SU-DHL-6 (cell line): Measurements from ENCODE around the gene ENDOD1.

ENCODE experiments used
- EZH2phosphoT487 ChIP-seq: fragments of 200-600 bp; sonication (generic), shearing (Covaris generic); conservative IDR thresholded peaks from 2 replicates; pipeline ENCODE4 v1.6.1; 2018; ENCODE audit warnings: mild to moderate bottlenecking, antibody characterized with exemption, low read length, moderate library complexity, mixed read lengths
- TF ChIP-seq, protein P1 (sequence below): fragments of 200-600 bp; sonication (generic); IDR thresholded peaks from one replicate; pipeline ENCODE4 v1.5.1; 2017; ENCODE audit warnings: antibody characterized with exemption, mild to moderate bottlenecking, low read length, moderate library complexity; ENCODE audit not compliant: insufficient read depth, poor library complexity, severe bottlenecking

- TF ChIP-seq, protein P1, sequence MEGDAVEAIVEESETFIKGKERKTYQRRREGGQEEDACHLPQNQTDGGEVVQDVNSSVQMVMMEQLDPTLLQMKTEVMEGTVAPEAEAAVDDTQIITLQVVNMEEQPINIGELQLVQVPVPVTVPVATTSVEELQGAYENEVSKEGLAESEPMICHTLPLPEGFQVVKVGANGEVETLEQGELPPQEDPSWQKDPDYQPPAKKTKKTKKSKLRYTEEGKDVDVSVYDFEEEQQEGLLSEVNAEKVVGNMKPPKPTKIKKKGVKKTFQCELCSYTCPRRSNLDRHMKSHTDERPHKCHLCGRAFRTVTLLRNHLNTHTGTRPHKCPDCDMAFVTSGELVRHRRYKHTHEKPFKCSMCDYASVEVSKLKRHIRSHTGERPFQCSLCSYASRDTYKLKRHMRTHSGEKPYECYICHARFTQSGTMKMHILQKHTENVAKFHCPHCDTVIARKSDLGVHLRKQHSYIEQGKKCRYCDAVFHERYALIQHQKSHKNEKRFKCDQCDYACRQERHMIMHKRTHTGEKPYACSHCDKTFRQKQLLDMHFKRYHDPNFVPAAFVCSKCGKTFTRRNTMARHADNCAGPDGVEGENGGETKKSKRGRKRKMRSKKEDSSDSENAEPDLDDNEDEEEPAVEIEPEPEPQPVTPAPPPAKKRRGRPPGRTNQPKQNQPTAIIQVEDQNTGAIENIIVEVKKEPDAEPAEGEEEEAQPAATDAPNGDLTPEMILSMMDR: no peak
- no peak for TF ChIP-seq EZH2phosphoT487
Observed at GRCh38 chr11:95054356-95054755, 35.3 kb upstream of the ENDOD1 start.
